Activated CD4-positive, alpha-beta T cell treated with anti-CD3 and anti-CD28 coated beads for 48 hours (primary cell): ENCODE results near the gene DAB2IP.

Source experiments
- DNase-seq: peaks from one replicate; pipeline ENCODE4 v3.0.0-alpha.2; 2020

The DAB2IP gene

GRCh38 chr9:121645853-121646807, 5.3 kb upstream of the DAB2IP start:
- DNase-seq, result no peak

DNA sequence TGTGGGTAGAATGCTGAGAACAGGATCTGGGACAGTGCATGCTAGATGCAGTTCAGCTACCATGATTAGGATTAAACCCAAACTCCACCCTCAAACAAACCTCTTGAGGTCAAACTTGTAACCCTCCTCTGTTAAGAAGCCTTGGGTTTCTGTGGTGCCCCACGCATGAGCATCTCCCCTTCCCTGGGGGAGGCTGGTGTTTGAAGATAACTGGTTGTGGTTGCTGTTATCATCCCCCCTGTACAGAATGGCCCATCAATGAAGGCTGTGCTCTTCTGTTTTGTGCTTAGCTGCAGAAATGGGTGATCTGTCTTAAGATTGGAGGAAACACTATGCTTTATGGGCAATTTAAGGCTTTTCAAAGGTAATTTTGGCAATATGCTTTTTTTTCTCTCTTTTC, 4.4 kb upstream of the DAB2IP start:
- no peak for DNase-seq

DNA sequence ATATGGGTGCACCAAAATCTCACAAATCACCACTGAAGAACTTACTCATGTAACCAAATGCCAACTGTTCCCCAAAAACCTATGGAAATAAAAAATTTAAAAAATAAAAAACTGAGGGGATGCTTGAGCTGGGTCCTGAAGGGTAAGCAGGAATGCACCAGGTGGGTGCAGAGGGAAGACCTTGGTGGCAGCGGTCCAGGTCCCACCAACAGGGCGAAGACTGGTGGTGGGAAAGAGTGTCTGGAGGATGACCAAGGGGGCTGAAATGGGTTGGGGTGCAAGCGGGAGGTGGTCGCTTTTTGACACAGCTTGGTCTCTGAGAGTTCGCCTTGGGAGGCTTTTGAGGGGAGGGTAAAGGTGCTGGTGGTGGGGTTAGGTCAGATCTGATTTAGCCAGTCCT, 3.3 kb upstream of the DAB2IP start:
- no peak for DNase-seq

DNA sequence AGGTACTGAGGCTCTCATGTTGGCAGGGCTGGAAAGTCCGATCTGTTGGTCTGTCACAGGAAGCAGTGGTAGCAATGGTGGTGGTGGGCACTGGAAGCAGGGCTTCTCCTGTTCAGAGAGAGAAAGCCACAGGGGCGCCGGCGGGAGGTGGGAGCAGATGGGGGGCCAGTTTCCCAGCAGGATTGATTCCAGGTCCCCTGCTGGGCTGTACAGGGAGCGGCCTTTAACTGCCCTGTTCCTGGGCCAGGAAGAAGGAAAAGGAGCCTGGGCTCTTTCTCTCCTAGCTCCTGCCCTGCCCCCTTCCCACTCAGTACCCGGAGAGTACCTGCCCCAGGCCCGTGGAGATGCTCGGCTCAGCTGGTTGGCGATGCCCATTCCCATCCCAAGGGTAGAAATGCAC, 2.6 kb upstream of the DAB2IP start:
- DNase-seq, result no peak

DNA sequence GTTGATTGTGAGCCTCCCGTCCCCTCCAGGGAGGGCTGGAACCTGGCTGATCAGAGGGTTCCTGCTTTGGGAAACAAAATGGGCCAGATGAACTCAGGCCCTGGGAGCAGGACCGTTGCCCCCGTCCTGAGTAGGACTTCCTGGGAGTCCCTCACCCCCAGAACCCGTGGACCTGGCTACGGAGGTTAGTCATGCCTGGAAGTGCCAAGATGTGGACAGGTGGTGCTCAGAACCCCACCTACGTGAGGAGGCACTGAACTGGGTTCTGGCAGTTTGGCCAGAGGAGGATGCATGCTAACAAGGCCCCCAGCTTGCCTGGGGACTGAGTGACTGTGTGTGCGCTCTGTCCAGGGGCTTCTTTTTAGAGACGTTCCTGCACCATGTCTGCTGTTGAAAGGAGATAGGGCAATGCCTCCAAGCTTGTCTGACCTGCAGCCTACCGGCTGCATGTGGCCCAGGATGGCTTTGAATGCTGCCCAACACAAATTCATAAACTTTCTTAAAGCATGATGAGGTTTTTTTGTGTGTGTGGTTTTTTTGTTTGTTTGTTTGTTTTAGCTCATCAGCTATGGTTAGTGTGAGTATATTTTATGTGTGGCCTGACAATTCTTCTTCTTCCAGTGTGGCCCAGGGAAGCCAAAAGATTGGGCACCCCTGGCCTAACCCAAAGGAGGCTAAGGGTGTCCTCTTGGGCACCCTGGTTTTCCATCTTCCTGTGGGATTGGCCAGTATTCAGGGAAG, 1.8 kb upstream of the DAB2IP start:
- DNase-seq, result no peak

DNA sequence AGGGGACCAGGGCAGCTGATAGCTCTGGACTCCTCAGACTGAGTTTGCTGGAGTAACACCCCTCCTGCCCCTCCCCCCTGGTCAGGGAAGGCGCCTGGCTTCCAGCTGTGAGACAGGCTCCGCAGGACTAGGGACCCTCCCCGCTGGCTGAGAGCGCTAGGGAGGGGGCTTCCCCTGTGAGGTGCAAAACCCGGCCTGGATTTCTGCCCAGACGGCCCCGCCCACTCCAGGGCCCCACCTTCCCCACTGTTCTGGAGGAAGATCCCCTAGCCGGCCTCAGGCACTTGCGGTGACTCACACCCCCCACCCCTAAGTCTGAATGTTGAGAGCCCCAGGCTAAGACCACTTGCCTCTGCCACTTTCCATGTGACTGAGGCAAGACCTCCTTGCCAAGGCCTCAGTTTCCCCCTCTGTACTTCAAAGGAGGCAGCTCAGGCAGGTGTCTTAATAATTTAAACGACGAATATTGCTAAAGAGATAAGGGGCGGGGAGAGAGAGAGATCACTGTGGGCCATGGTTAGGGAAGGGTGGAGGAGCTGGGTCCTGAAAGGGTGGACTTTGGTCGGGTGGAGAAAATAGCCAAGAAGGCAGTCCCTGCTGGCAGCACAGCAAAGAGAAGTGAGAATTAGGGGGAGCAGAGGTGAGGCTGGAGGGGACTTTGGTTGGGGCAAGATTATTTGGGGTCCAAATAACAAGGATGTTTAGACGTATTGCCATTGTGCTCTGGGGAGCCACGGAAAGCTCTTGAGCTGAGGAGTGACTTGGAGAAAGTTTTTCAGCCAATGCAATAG, 1.0 kb upstream of the DAB2IP start:
- DNase-seq, result peak; percentile 42

DNA sequence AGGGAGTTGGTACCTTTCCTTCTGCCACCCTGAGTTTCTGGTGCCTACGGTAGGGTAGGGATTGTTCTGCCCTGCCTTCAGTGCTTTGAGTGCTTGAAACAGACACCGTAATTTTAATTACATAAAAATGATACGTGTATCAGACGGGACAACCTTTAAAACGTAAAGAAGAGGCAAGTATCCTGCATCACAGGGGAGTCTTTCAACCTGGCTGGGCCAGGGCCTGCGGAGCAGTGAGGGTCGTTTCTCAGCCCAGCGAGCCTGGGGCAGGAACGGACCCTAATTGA, 483 bp upstream of the DAB2IP start:
- no peak for DNase-seq

- DNase-seq, result no peak
Observed at GRCh38 chr9:121652021-121652837, 795 bp downstream of the DAB2IP start.

- no peak for DNase-seq
Observed at GRCh38 chr9:121652838-121653231, 1.4 kb downstream of the DAB2IP start.

GRCh38 chr9:121654499-121655140, 3.2 kb downstream of the DAB2IP start:
- DNase-seq, result no peak

GRCh38 chr9:121655231-121655755, 3.9 kb downstream of the DAB2IP start:
- DNase-seq, result no peak

GRCh38 chr9:121656941-121657470, 5.6 kb downstream of the DAB2IP start:
- DNase-seq, result no peak

DNA sequence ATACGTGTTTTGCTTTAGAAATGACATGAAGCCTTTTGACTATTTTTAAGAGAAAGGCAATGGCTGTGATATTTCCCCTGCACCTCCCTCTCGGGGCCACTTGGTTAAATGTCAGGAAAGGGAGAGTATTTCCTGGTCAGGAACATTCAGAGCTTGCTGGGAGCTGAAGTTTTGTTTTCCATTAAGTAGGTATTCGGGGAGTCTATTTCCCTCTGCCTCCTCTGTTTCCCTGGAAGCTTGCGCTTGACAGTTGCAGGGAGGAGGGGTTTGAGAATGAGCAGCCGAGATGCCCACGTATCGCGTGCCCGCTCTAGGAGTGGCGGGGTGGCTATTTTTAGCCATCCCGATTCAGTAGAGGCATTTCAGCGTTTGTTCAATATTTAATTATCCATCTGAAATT, 6.7 kb downstream of the DAB2IP start:
- DNase-seq, result no peak

GRCh38 chr9:121658591-121658990, 7.2 kb downstream of the DAB2IP start:
- DNase-seq, result no peak

GRCh38 chr9:121660367-121660766, 8.9 kb downstream of the DAB2IP start:
- DNase-seq, result no peak

- DNase-seq, result no peak
Observed at GRCh38 chr9:121660876-121661275, 9.4 kb downstream of the DAB2IP start.

GRCh38 chr9:121661328-121661727, 9.9 kb downstream of the DAB2IP start:
- DNase-seq, result no peak

DNA sequence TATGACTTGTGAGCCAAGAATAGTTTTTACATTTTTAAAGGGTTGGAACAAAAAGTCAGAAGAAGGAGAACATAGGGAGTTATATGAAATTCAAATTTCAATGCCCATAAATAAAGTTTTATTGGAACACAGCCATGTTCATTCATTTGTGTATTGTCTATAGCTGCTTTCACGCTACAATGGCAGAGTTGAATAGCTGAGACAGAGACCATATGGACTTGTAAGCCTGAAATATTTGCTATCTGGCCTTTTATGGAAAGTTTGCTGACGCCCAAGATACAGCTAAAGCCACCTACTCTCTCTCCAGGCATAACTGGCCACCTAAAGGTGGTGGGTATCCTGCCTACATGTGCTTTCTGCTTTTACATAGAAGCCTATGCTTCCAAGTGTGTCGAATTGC, 10.9 kb downstream of the DAB2IP start:
- DNase-seq, result no peak

DNA sequence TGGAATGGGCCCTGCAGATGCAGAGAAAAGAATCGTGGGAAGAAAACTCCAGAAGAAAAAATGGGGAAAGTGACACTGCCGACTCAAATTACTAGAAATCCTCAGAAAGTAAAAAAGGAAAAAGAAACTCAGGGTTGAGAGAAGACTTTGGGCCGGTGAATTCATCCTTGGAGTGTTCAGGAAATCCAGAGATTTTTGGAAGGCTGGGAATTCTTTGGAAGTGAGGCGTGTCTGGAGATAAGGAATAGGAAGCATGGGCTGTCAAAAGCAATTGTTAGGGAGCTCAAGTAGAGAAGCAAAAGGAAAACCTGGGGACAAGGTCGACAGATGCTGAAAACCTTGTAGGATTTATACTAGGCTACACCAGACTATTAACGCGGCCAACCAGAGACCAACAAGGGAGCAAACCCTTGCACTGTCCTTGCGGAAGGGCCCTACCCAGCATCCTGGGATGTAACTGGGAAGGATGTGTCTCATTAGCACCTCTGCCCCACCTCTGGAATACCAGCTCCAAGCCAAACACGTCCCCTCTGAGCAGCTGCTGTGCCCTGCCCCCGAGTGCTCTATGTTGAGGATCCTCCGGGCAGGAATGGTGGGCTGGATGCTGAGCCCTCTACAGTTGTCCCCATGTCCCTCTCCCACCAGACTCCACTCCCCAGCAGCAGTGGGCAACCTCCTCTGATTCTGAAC, 11.6 kb downstream of the DAB2IP start:
- no peak for DNase-seq

GRCh38 chr9:121663591-121663990, 12.2 kb downstream of the DAB2IP start:
- no peak for DNase-seq

DNA sequence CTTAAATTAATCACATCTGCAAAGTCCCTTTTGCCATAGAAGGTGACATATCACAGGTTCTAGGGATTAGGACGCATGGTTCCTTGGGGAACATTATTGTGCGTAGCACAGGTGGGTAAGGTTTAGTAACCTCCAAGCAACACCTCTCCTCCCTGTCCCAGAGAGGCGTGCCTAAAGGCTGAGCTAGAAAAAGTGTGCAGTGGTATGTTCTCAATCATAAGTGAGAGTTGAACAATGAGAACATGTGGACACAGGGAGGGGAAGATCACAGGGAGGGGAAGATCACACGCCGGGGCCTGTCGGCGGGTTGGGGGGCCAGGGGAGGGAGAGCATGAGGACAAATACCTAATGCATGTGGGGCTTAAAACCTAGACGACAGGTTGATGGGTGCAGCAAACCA, 14.9 kb downstream of the DAB2IP start:
- no peak for DNase-seq
